Activated CD4-positive, alpha-beta T cell treated with anti-CD3 and anti-CD28 coated beads, Interleukin-2, amount 50 U/mL, for 24 hours (primary cell): Measurements from ENCODE around the gene EDA.

Experiments used
- DNase-seq, 2 donors: peaks; one replicate each; pipeline ENCODE4 v3.0.0-alpha.2; 2020; ENCODE audit warnings: low read depth in 1 of 2, low spot score in 1 of 2

EDA gene

DNA sequence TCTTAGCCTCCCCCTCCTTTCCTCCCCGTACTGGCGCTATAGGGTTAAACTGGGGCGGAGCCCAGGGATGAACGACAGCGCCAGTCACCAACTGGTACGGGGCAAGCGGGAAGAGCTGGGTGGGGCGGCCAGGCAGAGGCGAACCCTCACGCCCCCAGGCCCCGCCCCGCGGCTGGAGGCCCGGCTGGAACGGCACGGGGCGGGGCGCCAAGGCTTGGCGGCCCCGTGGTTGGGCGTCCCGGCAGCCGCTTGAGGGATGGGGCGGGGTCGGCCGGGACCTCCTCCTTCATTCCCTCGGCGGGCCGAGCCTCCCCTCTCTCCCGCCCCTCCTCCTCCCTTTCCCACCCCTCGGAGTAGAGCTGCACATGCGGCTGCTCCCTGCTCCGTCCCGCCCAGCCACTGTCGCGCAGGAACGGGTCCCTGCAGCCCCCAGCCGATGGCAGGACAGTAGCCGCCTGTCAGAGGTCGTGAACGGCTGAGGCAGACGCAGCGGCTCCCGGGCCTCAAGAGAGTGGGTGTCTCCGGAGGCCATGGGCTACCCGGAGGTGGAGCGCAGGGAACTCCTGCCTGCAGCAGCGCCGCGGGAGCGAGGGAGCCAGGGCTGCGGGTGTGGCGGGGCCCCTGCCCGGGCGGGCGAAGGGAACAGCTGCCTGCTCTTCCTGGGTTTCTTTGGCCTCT is at the start of gene EDA:
TSS of gene EDA (plus strand) at position 335 of the 678 bp plus-strand sequence.
- DNase-seq, result peak; percentile 48 to 49

DNA sequence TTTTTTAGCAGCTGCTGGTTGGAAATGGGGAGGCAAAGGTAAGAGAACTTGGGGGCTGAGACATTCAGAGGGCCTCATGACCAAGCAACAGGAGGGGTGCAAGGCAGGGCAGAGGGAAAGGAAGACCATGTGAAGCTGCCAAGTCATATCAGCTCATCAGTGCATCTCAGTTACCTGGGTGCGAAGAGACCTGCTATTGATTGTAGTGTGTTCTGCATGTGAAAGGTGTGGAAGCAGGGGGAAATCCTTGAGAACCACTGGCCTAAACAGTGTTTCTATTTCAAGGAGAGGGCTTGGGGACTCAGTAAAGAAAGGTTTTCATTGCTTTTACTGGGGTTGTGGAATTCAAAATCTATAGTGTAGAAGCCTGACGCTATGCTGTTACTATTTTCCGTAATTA is 47.1 kb upstream of the EDA start:
- DNase-seq, result no peak

DNA sequence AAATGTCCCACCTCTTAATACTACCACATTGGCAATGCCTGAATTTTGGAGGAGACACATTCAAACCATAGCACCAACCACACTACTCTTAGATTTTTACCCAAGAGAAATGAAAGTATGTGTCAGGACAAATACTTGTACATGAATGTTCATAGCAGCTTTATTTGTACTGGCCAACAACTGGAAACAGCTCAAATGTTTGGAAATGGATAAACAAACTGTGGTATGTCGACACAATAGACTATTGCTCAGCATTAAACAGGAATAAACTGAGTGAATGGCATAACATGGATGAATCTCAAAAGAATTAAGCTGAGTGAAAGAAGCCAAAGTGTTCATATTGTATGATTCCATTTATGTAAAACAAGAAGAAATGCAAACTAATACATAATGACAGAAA is 18.5 kb upstream of the EDA start:
- DNase-seq, result no peak

DNA sequence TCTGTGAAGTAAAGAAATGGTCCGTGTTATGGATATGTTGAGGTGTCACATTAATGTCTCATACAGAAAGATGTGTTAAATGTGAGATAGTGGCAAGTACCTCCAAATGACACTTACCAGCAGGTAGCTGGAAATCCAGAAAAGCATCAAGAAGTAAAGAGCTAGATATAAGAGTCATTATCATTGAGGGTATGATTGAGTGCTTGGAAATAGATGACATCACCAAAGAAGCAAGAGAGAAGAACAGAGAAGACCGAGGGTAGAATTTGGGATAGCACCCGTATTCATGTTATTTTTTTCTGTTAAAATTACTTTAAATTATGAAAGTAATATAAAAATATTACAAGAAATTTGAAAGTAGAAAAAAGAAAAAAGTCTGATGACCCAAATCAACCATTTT is 15.7 kb upstream of the EDA start:
- DNase-seq, result no peak

DNA sequence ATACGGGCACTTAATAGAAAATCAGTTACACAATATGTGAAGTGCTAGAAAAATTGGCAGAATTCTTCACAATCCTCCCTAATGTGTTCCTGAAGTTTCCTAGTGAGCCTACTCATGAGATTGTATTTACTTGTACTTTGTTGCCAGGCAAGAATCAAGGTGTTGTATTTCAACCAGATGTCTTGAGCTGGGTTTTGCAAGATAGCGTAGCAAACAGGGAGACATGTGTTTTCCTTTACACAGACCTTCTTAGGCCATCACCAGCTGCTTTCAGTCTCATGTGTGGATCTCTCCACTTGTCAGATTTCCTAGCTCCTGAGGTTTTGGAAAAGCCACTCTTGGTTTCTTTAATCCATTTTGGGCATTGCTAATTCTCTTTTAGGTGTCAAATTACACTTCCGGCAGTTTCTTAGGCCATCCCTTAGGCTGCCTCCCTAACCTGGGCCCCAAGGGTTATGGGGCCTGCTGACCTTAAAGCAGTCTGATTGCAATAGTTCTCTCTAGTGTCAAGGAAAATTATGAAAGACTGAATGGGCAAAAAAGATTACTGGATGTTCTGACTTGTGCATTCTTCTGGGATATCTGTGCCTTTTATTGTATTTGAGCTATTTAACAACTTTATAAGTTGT is 12.2 kb upstream of the EDA start:
- DNase-seq, result no peak

DNA sequence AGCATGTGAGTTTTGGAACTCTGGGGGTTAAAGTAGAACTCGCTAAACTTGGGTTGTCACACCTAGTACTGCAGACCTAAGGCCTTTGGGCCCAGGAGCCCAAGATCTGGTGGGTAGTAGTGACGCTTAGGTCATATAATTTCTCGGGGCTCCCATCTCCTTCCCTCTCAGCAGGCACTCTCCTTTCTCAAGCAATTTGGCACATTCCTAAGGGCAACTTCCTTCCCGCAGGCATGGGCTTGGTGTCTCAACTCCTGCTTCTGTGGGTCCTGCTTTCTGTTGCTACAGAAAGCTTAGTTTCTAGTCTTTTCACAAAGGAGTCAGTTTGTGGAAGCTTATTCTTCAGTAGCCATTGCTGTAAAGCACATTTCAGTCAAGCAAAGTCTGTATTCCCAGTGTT is 10.4 kb upstream of the EDA start:
- DNase-seq, result no peak

DNA sequence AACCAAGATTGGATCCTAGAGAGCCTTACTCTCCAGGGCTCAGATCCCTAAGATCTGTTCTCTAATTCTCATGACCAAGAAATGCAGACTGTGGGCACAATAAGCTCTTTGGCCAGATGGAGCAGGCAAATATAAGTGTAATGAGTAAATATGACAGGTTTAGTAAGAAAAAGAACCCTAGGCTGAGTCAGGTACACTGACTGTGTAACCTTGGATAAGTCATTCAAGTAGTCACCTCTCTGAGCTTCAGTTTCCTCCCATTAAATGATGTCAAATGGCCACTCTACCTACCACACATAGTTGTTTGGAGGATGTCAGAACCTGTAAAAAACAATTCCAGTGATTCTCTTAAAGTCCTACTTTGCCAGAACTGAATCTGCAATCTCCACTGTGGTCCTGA is 8.3 kb upstream of the EDA start:
- no peak for DNase-seq

DNA sequence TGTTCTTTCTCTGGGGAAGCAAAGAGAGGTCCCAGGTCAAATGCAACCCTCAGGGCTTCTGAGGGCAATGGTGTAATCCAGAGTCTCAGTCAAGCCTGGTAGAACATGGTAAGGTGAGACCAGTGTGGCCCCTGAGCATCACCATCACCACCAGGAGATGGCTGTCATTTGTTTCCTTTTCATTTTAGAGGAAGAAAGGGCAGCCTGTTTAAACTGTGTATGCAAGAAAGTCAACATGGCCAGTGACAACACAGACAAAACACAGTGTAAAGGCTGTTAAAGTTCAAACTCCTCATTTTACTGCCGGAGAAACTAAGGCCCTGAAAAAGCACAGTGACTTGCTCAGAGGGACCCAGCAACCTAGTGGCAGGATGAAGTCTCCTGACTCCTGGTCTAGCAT is 2.0 kb upstream of the EDA start:
- no peak for DNase-seq

DNA sequence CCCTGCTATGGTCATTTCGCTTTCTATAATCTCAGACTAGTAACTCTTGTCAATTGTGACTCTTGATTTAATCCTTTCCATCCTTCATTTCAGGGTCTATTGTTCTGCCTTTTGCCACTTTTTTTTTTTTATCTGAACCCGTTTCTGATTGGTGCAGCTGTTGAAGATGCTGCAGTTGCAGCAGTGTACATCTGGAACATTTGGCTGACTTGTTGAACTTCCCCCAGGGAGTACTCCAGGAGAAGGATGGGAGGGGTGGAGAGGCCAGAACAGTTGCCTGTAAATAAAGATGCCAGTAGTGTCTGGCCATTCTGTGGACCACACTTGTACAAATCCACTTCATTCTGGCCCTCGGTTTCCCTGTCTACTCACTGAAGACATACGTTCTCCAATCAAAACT is 1.0 kb upstream of the EDA start:
- no peak for DNase-seq

DNA sequence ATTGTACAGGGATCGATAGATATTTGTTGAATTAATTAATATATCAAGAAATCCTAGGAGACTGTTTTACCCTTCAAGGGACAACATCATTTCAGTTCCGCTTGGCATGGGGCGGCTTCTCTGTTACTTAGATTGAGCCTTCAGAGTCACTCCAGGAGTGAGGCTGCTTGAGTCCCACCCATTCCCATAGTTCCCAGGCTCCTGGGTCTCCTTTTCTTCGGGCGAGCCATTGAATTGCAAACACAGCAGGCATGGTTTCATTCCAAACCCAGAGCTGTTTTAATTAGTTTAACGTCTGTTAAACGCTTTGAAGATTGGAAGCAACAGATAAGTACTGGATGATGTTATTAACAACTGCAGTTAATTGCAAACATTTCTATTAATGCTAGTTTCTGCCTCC is 571 bp upstream of the EDA start:
- no peak for DNase-seq

DNA sequence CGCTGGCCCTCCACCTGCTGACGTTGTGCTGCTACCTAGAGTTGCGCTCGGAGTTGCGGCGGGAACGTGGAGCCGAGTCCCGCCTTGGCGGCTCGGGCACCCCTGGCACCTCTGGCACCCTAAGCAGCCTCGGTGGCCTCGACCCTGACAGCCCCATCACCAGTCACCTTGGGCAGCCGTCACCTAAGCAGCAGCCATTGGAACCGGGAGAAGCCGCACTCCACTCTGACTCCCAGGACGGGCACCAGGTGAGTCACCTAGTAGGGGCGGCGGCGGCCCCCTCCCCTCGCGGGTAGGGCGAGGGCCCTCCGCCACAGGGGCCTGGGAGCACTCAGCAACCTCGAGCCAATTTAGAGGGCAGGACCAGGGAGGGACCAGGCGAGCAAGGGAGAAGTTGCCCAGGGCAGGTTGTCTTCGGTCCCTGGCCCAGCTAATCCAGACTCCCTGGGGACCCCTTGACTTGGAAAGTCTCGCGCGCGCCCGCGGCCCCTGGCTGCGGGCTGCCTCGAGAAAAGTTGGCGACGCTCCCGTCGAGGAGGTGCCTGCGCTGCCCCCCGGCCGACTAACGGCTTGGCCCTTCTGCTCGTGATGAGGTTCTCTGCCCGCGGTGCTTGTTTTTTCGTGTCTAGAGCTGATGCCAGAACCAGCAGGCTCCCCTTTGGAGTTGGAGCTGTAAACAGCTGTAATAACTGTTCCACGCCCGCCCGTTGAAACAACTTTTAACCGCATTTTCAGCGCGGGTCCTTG is 717 bp downstream of the EDA start:
- no peak for DNase-seq

DNA sequence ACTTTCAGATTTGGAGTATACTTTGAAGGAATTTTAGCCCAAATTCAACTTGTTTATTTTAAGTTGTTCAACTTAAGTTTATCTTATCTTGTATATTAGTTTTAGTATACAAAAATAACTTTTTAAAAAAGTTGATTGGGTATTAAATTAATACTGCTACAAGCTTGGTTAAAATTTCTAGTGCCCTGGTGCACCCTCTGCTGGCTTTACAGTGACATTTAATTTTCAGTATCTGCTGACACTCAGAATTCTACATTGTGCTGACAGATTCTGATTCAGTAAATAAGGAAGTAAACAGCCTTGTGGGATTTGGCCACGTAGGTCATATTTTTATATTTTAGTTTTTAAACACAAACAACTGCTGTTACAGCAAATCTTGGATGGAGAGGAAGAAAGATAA is 2.9 kb downstream of the EDA start:
- DNase-seq, result no peak

DNA sequence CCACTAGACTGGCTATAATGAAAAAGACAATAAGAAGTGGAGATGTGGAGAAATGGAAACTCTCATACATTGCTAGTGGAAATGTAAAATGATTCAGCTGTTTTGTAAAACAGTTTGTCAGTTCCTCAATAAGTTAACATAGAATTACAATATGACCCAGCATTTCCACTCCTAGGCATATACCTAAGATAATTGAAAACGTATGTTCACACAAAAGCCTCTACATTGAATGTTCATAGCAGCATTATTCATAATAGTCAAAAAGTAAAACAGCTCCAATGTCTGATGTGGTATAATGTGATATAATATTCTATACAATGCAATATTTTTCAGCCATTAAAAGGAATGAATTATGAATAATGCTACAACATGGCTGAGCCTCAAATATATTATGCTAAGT is 10.2 kb downstream of the EDA start:
- DNase-seq, result no peak

DNA sequence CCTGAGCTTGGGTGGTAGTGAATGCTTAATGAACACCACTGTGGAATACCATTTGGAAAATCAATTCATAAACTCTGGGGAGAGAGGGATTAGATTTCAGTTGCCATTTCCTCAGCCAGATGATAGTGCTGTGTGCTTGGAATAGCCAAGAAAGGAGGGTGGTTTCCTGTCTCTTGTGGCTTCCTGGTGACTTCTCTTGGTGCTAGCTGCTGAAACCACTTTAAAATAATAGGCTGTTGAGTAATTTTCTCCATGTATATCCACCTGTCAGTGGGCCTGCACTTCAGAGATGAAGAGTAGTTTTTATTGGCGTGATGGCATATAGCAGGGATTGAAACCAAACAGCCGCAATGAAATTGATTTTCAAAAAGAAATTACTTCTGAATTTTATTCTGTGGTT is 11.8 kb downstream of the EDA start:
- DNase-seq, result no peak

DNA sequence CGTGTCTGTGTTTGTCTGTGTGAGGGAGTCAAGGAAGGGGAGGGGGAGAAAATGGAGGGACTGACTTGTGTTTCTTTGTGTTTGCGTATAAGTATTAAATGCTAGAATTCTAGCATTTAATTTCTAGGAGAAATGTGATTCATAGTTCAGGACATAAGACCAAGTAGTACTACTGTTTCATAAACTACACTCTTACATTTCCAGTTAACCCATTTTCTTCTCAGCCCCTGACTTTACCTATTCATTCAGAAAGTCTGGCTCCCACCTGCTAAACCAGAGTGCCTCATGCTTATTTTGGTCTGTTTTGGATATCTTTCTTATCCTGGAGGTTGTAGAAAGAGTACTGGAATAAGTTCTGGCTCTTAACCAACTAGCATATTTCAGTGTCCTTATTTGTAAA is 14.2 kb downstream of the EDA start:
- DNase-seq, result no peak

DNA sequence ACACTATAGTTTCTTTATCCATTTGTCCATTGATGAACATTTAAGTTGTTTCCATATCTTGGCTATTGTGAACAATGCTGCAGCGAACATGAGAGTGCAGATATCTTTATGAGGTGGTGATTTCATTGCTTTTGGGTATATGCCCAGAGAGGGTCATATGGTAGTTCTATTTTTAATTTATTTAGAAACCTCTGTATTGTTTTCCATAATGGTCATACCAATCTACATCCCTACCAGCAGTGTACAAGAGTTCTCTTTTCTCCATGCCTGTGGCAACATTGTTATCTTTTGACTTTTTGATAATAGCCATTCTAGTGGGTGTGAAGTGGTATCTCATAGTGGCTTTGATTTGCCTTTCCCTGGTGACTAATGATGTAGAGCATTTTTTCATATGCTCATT is 48.8 kb downstream of the EDA start:
- no peak for DNase-seq

DNA sequence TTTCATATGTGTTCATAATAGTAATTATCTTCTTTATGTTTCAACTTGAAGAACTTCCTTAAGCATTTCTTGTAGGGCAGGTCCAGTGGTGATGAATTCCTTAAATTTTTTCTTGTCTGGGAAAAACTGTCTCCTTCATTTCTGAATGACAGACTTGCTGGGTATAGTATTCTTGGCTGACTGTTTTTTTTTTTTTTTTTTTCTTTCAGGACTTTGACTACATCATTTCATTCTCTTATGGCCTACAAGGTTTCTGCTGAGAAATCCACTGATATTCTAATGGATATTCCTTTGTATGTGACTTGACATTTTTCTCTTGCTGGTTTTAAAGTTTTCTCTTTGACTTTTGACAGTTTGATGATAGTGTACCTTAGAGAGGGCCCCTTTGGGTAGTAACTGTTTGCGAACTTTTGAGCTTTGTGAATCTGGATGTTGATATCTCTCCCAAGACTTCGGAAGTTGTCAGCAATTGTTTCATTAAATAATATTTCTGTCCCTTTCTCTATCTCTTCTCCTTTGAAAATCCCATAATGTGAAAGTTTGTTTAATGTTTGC is 54.2 kb downstream of the EDA start:
- no peak for DNase-seq

DNA sequence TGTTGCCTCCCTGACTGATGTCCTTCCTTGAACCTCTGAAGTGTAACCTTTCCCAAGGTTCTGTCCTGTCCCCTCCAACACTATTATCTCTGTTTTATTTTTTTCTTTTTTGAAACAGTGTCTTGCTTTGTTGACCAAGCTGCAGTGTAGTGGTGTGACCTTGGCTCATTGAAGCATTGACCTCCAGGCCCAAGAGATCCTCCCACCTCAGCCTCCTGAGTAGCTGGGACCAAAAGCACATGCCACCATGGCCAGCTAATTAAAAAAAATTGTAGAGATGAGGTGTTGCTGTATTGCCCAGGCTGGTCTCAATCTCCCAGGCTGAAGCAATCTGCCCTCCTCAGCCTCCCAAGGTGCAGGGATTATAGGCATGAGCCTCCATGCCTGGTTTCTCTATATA is 59.0 kb downstream of the EDA start:
- DNase-seq, result no peak

DNA sequence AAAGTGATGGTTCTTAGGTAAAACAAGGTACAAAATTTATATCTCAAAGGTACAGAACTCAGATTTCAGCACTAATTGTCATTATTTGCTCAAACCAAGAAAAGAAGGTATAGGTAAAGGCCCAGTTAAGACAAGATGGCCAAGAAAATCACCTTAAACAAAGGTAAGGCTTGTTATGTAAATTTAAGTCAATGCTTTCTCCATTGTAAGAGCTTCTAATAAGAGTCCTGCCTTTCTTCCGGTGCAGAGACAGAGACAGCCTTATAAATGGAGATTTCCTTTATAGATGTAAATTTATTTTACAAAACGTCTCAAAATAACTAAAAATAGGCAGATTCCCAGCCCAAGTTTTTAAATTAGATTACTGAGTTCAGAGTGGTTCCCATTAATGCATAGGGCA is 89.9 kb downstream of the EDA start:
- DNase-seq, result no peak

DNA sequence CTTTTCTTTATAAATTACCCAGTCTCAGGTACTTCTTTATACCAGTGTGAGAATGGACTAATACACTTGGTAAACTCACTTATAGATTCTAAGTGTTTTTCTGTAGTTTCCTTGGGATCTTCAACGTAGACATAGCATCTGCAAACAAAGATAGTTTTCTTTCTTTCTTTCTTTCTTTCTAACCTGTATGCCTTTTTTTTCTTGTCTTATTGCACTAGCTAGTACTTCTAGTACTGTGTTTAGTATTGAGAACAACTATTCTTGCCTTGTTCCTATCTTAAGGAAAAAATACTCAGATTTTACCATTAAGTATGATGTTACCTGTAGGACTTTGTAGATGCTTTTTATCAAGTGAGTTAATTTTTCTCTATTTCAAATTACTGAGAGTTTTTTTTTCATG is 102.2 kb downstream of the EDA start:
- no peak for DNase-seq

DNA sequence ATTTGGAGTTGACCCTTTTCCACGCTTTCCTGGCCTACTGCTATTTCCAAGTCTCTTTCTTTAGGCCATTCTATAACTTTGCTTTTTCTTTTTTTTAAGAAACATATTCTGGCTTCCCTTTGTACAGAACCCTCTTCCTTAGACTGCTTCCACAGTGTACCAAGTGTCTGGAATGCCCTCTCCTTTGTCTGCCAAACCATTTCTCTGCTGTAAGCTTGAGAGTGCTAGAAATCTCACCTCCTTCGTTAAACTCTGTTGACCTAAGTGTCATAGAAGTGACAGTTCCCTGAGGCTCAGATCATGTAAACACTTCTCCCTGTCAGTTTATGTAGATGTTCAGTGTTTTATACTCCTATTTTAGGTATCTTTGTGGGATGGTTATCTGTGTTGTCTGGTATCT is 108.4 kb downstream of the EDA start:
- no peak for DNase-seq

DNA sequence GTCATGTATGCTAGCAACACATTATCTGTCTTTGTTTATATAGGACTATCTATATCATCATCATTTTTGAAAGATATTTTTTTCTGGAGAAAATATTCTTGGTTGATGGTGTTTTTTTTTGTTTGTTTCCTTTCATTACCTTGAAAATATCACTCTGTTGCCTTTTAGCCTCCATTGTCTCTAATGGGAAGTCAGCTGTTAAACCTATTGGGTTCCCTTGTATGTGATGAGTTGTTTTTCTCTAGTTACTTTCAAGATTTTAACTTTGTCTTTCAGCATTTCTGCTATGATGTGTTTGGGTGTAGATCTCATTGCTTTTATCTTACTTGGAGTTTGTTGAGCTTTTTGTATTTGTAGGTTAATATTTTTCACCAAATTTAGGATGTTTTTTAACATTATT is 124.4 kb downstream of the EDA start:
- no peak for DNase-seq
